Activated T-helper 1 cell treated with anti-CD3 and anti-CD28 coated beads, Interleukin-12 subunit alpha, Interleukin-12 subunit beta, Interleukin-2, Interleukin-4 antibody, amounts not matched to agents 30 ng/mL and 10 ng/mL and 1 ng/mL, durations not matched to agents 14 hours and 24 hours and 36 hours (primary cell): ENCODE data around the gene MED19. TPM values are rescaled to one million over a fixed set of nuclear protein-coding genes. Genes with fewer than 3 reads are reported as not detected.

Experiments used
- DNase-seq: peaks from one replicate; pipeline ENCODE4 v3.0.0; 2021; ENCODE audit warnings: low spot score
- H3K27ac Mint-ChIP-seq: one replicate; pipeline ENCODE4 v1.8.0; 2021; ENCODE audit warnings: mild to moderate bottlenecking, mixed read lengths
- H3K27me3 Mint-ChIP-seq: one replicate; pipeline ENCODE4 v1.8.0; 2022; ENCODE audit warnings: mild to moderate bottlenecking, moderate library complexity, mixed read lengths; ENCODE audit not compliant: insufficient read depth
- H3K36me3 Mint-ChIP-seq: one replicate; pipeline ENCODE4 v1.8.0; 2021; ENCODE audit warnings: low read depth, mixed read lengths
- H3K4me1 Mint-ChIP-seq: one replicate; pipeline ENCODE4 v1.8.0; 2021; ENCODE audit warnings: low read depth, mixed read lengths
- H3K4me3 Mint-ChIP-seq: one replicate; pipeline ENCODE4 v1.8.0; 2021; ENCODE audit warnings: mild to moderate bottlenecking, moderate library complexity, mixed read lengths
- H3K9me3 Mint-ChIP-seq: one replicate; pipeline ENCODE4 v1.8.0; 2021; ENCODE audit warnings: mixed read lengths
- intact Hi-C: fragments of 100-400 bp; cut with micrococcal nuclease; formaldehyde crosslinking; loops from one replicate; pipeline ENCODE4 v1.15.1; 2024
- total RNA-seq: library from RNA; stranded (reverse); gene quantifications from 2 replicates; pipeline ENCODE4 v1.2.3, GENCODE V29; 2022

MED19 gene
- 14.9 TPM in 2 replicates for total RNA-seq

- Mint-ChIP-seq H3K4me1 (peaks cover 55% of the 10 kb centered on the region), H3K27ac (peak within 1 kb of the TSS; percentile 94), H3K27me3 (no peaks in the 10 kb centered on the region), H3K36me3 (peaks cover 22% of the 10 kb centered on the region), H3K9me3 (no peaks in the 10 kb centered on the region), H3K4me3 (peak within 1 kb of the TSS; percentile 97)
- DNase-seq, result peak; percentile 74
- intact Hi-C loops, result loop anchor here (1.0 to 10.0 kb wide), 13 partner anchors 30 to 1843 kb away; partner anchors contain the start of genes CLP1, SELENOH, SSRP1 and TIMM10
These were observed at the start of gene MED19 for GRCh38 chr11:57711414-57712255. Gene MED19 (minus strand): TSS chr11:57712215. CDS start chr11:57712179, 36 bp downstream.

GRCh38 chr11:57758174-57758573 is 46.2 kb upstream of the MED19 start:
- Mint-ChIP-seq H3K36me3 (peaks cover 3% of the 10 kb centered on the region), H3K27ac (no peak overlapping the region)
- intact Hi-C loops, result no loop called here

GRCh38 chr11:57752954-57753353 is 40.9 kb upstream of the MED19 start:
- Mint-ChIP-seq H3K4me3 (no peak overlapping the region), H3K36me3 (peaks cover 11% of the 10 kb centered on the region), H3K4me1 (peaks cover 6% of the 10 kb centered on the region), H3K27ac (no peak overlapping the region), H3K27me3 (no peaks in the 10 kb centered on the region), H3K9me3 (no peaks in the 10 kb centered on the region)
- no peak for DNase-seq
- intact Hi-C loops, result no loop called here

More at GRCh38 chr11:57758174-57758573, 46.2 kb upstream of the MED19 start:
- Mint-ChIP-seq H3K4me1 (peaks cover 21% of the 10 kb centered on the region), H3K9me3 (no peaks in the 10 kb centered on the region), H3K4me3 (no peak overlapping the region), H3K27me3 (peaks cover 2% of the 10 kb centered on the region)
- no peak for DNase-seq

- no peaks in the 10 kb centered on the region for H3K27me3 Mint-ChIP-seq
- H3K27ac Mint-ChIP-seq, result no peak within 1 kb of the TSS
- peaks cover 17% of the 10 kb centered on the region for H3K36me3 Mint-ChIP-seq
- H3K4me1 Mint-ChIP-seq, result peaks cover 12% of the 10 kb centered on the region
- intact Hi-C loops, result loop anchor here (1.0 kb wide), 1 partner anchor 49 kb away; no protein-coding TSS in a partner anchor
- no peak within 1 kb of the TSS for H3K4me3 Mint-ChIP-seq
- H3K9me3 Mint-ChIP-seq, result no peaks in the 10 kb centered on the region
- no peak for DNase-seq
These were observed 39.8 kb upstream of the MED19 start, which contains the start of gene BTBD18 for GRCh38 chr11:57751676-57752253. Gene BTBD18 (minus strand): TSS chr11:57751819. CDS start chr11:57751188, 631 bp downstream.

- H3K27ac Mint-ChIP-seq, result no peak overlapping the region
- H3K4me3 Mint-ChIP-seq, result no peak overlapping the region
- peaks cover 15% of the 10 kb centered on the region for H3K4me1 Mint-ChIP-seq
- H3K36me3 Mint-ChIP-seq, result peaks cover 17% of the 10 kb centered on the region
- intact Hi-C loops, result loop anchor here (1.0 kb wide), 1 partner anchor 49 kb away; no protein-coding TSS in a partner anchor
- H3K27me3 Mint-ChIP-seq, result no peaks in the 10 kb centered on the region
- H3K9me3 Mint-ChIP-seq, result no peaks in the 10 kb centered on the region
- DNase-seq, result no peak
These were observed 39.2 kb upstream of the MED19 start for GRCh38 chr11:57751176-57751575.

GRCh38 chr11:57746920-57747319 is 34.9 kb upstream of the MED19 start:
- H3K36me3 Mint-ChIP-seq, result peaks cover 49% of the 10 kb centered on the region
- no peaks in the 10 kb centered on the region for H3K9me3 Mint-ChIP-seq
- no peak overlapping the region for H3K4me3 Mint-ChIP-seq
- H3K27ac Mint-ChIP-seq, result peak overlapping the region; percentile 23
- no peaks in the 10 kb centered on the region for H3K27me3 Mint-ChIP-seq
- no peak for DNase-seq
- intact Hi-C loops, result no loop called here
- peaks cover 42% of the 10 kb centered on the region for H3K4me1 Mint-ChIP-seq

GRCh38 chr11:57745206-57745605 is 33.2 kb upstream of the MED19 start:
- H3K9me3 Mint-ChIP-seq, result no peaks in the 10 kb centered on the region
- peak overlapping the region; percentile 61 for H3K27ac Mint-ChIP-seq
- intact Hi-C loops, result no loop called here
- H3K36me3 Mint-ChIP-seq, result peaks cover 53% of the 10 kb centered on the region
- H3K27me3 Mint-ChIP-seq, result no peaks in the 10 kb centered on the region
- H3K4me1 Mint-ChIP-seq, result peaks cover 49% of the 10 kb centered on the region
- no peak overlapping the region for H3K4me3 Mint-ChIP-seq
- no peak for DNase-seq

GRCh38 chr11:57744357-57744756 is 32.3 kb upstream of the MED19 start:
- intact Hi-C loops, result no loop called here
- peaks cover 55% of the 10 kb centered on the region for H3K36me3 Mint-ChIP-seq
- no peak overlapping the region for H3K27ac Mint-ChIP-seq
- H3K4me1 Mint-ChIP-seq, result peaks cover 55% of the 10 kb centered on the region
- peak overlapping the region; percentile 66 for H3K4me3 Mint-ChIP-seq
- H3K9me3 Mint-ChIP-seq, result no peaks in the 10 kb centered on the region
- no peak for DNase-seq
- no peaks in the 10 kb centered on the region for H3K27me3 Mint-ChIP-seq

GRCh38 chr11:57742087-57742452 is 30.1 kb upstream of the MED19 start:
- peak overlapping the region; percentile 98 for H3K4me3 Mint-ChIP-seq
- H3K9me3 Mint-ChIP-seq, result no peaks in the 10 kb centered on the region
- intact Hi-C loops, result no loop called here
- peaks cover 52% of the 10 kb centered on the region for H3K4me1 Mint-ChIP-seq
- H3K36me3 Mint-ChIP-seq, result peaks cover 60% of the 10 kb centered on the region
- no peak for DNase-seq
- no peaks in the 10 kb centered on the region for H3K27me3 Mint-ChIP-seq
- H3K27ac Mint-ChIP-seq, result peak overlapping the region; percentile 95

GRCh38 chr11:57741132-57742086 is 29.4 kb upstream of the MED19 start, which contains the start of gene SELENOH:
Gene SELENOH (plus strand): TSS chr11:57741491. CDS start chr11:57741596, 105 bp downstream.
- H3K9me3 Mint-ChIP-seq, result no peaks in the 10 kb centered on the region
- peaks cover 56% of the 10 kb centered on the region for H3K36me3 Mint-ChIP-seq
- peaks cover 46% of the 10 kb centered on the region for H3K4me1 Mint-ChIP-seq
- H3K4me3 Mint-ChIP-seq, result peak within 1 kb of the TSS; percentile 98
- peak within 1 kb of the TSS; percentile 95 for H3K27ac Mint-ChIP-seq
- no peaks in the 10 kb centered on the region for H3K27me3 Mint-ChIP-seq
- peak; percentile 93 for DNase-seq
- intact Hi-C loops, result loop anchor here (1.0 to 2.0 kb wide), 14 partner anchors 15 to 1927 kb away; partner anchors contain the start of genes CLP1, MED19, PATL1 and SSRP1

- intact Hi-C loops, result no loop called here
- Mint-ChIP-seq H3K27me3 (no peaks in the 10 kb centered on the region), H3K9me3 (no peaks in the 10 kb centered on the region), H3K4me3 (no peak overlapping the region), H3K36me3 (peaks cover 21% of the 10 kb centered on the region), H3K27ac (peak overlapping the region; percentile 49), H3K4me1 (peaks cover 23% of the 10 kb centered on the region)
- no peak for DNase-seq
These were observed 23.7 kb upstream of the MED19 start for GRCh38 chr11:57735619-57736298.

- H3K36me3 Mint-ChIP-seq, result peaks cover 7% of the 10 kb centered on the region
- H3K9me3 Mint-ChIP-seq, result no peaks in the 10 kb centered on the region
- no peak for DNase-seq
- no peak overlapping the region for H3K4me3 Mint-ChIP-seq
- H3K4me1 Mint-ChIP-seq, result peaks cover 21% of the 10 kb centered on the region
- intact Hi-C loops, result no loop called here
- H3K27ac Mint-ChIP-seq, result no peak overlapping the region
- no peaks in the 10 kb centered on the region for H3K27me3 Mint-ChIP-seq
These were observed 20.6 kb upstream of the MED19 start for GRCh38 chr11:57732661-57733060.
